Tibial artery (tissue), 4 donors: ENCODE measurements around the gene CAMSAP2.

Experiments used
- DNase-seq, 2 donors: peaks; one replicate each; pipeline ENCODE4 v3.0.0-alpha.2; 2019
- H3K27ac ChIP-seq, 2 donors: fragments of 200-600 bp; sonication (generic) in 1 of 2; 1 replicate in 1 of 2; 2 replicates in 1 of 2; pipeline ENCODE4 v1.5.1; 2018 to 2019; ENCODE audit warnings: mild to moderate bottlenecking in 1 of 2
- H3K27me3 ChIP-seq, 2 donors: fragments of 200-600 bp; sonication (generic) in 1 of 2; one replicate each; pipeline versions ENCODE4 v1.5.1 to v1.6.0; 2016 to 2019
- H3K36me3 ChIP-seq, 3 donors: fragments of 200-600 bp; sonication (generic) in 2 of 3; one replicate each; pipeline ENCODE4 v1.5.1; 2016 to 2019; ENCODE audit warnings: mild to moderate bottlenecking in 2 of 3
- H3K4me1 ChIP-seq, 4 donors: fragments of 200-600 bp; sonication (generic) in 2 of 4; 1 replicate in 3 of 4; 2 replicates in 1 of 4; pipeline ENCODE4 v1.5.1; 2016 to 2019
- H3K4me3 ChIP-seq, 2 donors: fragments of 200-600 bp; sonication (generic) in 1 of 2; 1 replicate in 1 of 2; 2 replicates in 1 of 2; pipeline ENCODE4 v1.5.1; 2018 to 2019; ENCODE audit warnings: mild to moderate bottlenecking in 2 of 2
- H3K9me3 ChIP-seq, 3 donors: fragments of 200-600 bp; sonication (generic) in 1 of 3; one replicate each; pipeline ENCODE4 v1.5.1; 2016 to 2019
- CTCF ChIP-seq, 2 experiments: fragments of 200-600 bp in 1 of 2; fragments of 450-650 bp in 1 of 2; IDR thresholded peaks; one replicate each; pipeline ENCODE4 v1.5.1; 2017 to 2019; ENCODE audit warnings: antibody characterized with exemption in 2 of 2, mild to moderate bottlenecking in 1 of 2, moderate library complexity in 1 of 2
- intact Hi-C: fragments of 100-400 bp; cut with DNase I; formaldehyde crosslinking; loops from one replicate; pipeline ENCODE4 v1.15.0; 2023; ENCODE audit warnings: low total_unique reads

The CAMSAP2 gene

GRCh38 chr1:200849430-200849829 is 110.7 kb downstream of the CAMSAP2 start:
- Histone ChIP-seq H3K4me1 (no peaks in the 10 kb centered on the region), H3K36me3 (peaks cover 61 to 87% (median 65%) of the 10 kb centered on the region in 3 donors), H3K27me3 (no peaks in the 10 kb centered on the region), H3K9me3 (no peaks in the 10 kb centered on the region), H3K4me3 (no peak overlapping the region), H3K27ac (no peak overlapping the region)
- TF ChIP-seq CTCF (IDR thresholded peaks at IDR 0.05) = no peak
- DNase-seq = no peak
- intact Hi-C loops = no loop called here

GRCh38 chr1:200850554-200850953 is 111.9 kb downstream of the CAMSAP2 start:
- TF ChIP-seq CTCF (IDR thresholded peaks at IDR 0.05) = no peak
- peaks cover 62 to 91% (median 62%) of the 10 kb centered on the region in 3 donors for H3K36me3 ChIP-seq
- no peaks in the 10 kb centered on the region for H3K4me1 ChIP-seq
- H3K27ac ChIP-seq = no peak overlapping the region
- H3K4me3 ChIP-seq = no peak overlapping the region
- H3K27me3 ChIP-seq = no peaks in the 10 kb centered on the region
- intact Hi-C loops = no loop called here
- H3K9me3 ChIP-seq = no peaks in the 10 kb centered on the region
- no peak for DNase-seq

GRCh38 chr1:200856716-200857357 is 118.1 kb downstream of the CAMSAP2 start:
- H3K4me1 ChIP-seq = peaks cover 0 to 9% (median 0%) of the 10 kb centered on the region in 4 donors
- no peak for TF ChIP-seq CTCF (IDR thresholded peaks at IDR 0.05)
- H3K4me3 ChIP-seq = no peak overlapping the region
- peaks cover 45 to 59% (median 53%) of the 10 kb centered on the region in 3 donors for H3K36me3 ChIP-seq
- H3K27ac ChIP-seq = no peak overlapping the region
- H3K9me3 ChIP-seq = no peaks in the 10 kb centered on the region
- DNase-seq = no peak
- no peaks in the 10 kb centered on the region for H3K27me3 ChIP-seq
- intact Hi-C loops = no loop called here

GRCh38 chr1:200857804-200858203 is 119.1 kb downstream of the CAMSAP2 start:
- H3K9me3 ChIP-seq = no peaks in the 10 kb centered on the region
- H3K4me1 ChIP-seq = peaks cover 0 to 9% (median 0%) of the 10 kb centered on the region in 4 donors
- no peaks in the 10 kb centered on the region for H3K27me3 ChIP-seq
- H3K36me3 ChIP-seq = peaks cover 42 to 54% (median 48%) of the 10 kb centered on the region in 3 donors
- no peak for DNase-seq
- H3K27ac ChIP-seq = no peak overlapping the region
- intact Hi-C loops = no loop called here
- no peak overlapping the region for H3K4me3 ChIP-seq
- no peak for TF ChIP-seq CTCF (IDR thresholded peaks at IDR 0.05)

GRCh38 chr1:200861937-200862647 is 123.4 kb downstream of the CAMSAP2 start:
- no peak overlapping the region for H3K27ac ChIP-seq
- no peaks in the 10 kb centered on the region for H3K27me3 ChIP-seq
- no peak for TF ChIP-seq CTCF (IDR thresholded peaks at IDR 0.05)
- DNase-seq = no peak
- H3K9me3 ChIP-seq = no peaks in the 10 kb centered on the region
- peaks cover 0 to 9% (median 2%) of the 10 kb centered on the region in 4 donors for H3K4me1 ChIP-seq
- peaks cover 18 to 25% (median 24%) of the 10 kb centered on the region in 3 donors for H3K36me3 ChIP-seq
- H3K4me3 ChIP-seq = no peak overlapping the region
- intact Hi-C loops = no loop called here
